ENCODE measurements around the gene GHRL.
A peak's percentile ranks its signal among the peaks of the same experiment; 100 is the strongest.

GHRL gene

DNA sequence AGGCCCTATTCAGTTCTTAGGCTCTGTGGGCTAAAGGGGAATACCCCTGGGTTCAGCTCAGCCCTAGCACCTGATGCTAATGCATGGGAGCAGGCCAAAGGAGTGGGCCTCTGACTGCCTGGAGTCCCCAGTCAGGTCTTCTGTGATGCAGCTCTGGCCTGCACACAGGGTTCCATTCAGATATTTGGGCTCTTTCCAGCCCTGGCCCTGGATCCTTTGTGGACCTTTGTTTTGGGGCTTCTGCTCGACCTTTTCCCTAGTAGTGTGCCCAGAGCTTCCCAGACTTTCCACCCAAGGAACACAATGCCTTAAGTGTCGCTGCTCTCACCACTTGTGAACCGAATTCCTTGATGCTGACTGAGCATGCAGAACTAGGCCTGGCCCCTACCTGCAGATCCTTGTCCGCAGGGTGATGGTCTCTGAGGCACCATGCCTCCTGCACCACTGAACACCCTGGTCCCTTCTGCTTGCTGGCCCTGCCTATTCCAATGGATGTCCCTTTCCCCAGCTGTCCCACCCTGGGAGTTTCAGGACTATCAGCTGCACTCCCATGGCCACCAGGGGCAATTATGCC is 23.1 kb upstream of the GHRL start:
- Mint-ChIP-seq H3K4me1 (ENCODE audit: low read depth) (peaks cover 23% of the 10 kb centered on the region), H3K27me3 (no peaks in the 10 kb centered on the region), H3K4me3 (no peak overlapping the region), H3K36me3 (ENCODE audit: low read depth) (peaks cover 93% of the 10 kb centered on the region), H3K9me3 (no peaks in the 10 kb centered on the region), H3K27ac (no peak overlapping the region)
- DNase-seq, result no peak

DNA sequence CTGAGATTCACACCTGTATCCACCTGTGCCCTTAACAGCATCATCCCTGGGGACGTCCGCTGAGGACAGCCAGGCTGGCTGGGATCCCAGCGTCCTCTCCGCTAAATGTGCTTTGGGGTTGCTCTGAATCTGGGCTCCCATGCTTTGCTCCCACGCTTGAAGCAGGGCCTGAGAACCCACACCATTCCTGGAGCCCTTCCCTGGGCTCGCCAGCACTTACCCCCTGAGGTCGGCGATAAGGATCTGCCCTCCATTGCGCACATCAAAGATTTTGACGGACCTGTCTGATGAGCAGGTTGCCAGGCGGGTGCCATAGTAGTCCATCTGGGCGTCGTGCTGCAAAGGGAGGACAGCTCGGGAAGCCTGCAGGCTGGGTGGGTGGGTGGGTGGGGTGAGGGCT is 22.4 kb upstream of the GHRL start:
- Mint-ChIP-seq H3K27ac (no peak overlapping the region), H3K36me3 (ENCODE audit: low read depth) (peaks cover 93% of the 10 kb centered on the region), H3K27me3 (no peaks in the 10 kb centered on the region), H3K9me3 (no peaks in the 10 kb centered on the region), H3K4me3 (no peak overlapping the region), H3K4me1 (ENCODE audit: low read depth) (peaks cover 29% of the 10 kb centered on the region)
- DNase-seq, result no peak

DNA sequence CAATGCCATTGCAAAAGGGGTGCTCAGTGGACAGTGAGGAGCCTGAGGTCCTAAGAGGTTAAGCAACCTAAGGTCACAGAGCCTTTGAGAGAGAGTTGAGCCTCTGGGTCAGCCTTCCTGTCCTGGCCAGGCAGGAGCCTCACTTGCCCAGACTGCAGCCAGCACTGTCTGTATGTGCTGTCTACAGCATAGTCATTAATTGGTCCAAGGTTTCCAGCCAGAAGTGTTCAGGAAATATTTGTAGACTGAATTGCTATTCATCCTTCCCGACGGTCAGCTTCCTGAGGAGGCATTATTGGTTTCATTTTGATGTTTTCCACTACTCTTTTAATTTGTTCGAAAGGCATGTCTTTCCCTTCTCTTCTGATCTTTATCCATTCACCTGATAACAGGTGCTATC is 20.1 kb upstream of the GHRL start:
- H3K9me3 Mint-ChIP-seq, result no peaks in the 10 kb centered on the region
- DNase-seq, result no peak
- peaks cover 12% of the 10 kb centered on the region for H3K4me1 Mint-ChIP-seq (ENCODE audit: low read depth)
- peak overlapping the region; percentile 24 for H3K27ac Mint-ChIP-seq
- H3K4me3 Mint-ChIP-seq, result no peak overlapping the region
- H3K36me3 Mint-ChIP-seq (ENCODE audit: low read depth), result peaks cover 97% of the 10 kb centered on the region
- no peaks in the 10 kb centered on the region for H3K27me3 Mint-ChIP-seq

DNA sequence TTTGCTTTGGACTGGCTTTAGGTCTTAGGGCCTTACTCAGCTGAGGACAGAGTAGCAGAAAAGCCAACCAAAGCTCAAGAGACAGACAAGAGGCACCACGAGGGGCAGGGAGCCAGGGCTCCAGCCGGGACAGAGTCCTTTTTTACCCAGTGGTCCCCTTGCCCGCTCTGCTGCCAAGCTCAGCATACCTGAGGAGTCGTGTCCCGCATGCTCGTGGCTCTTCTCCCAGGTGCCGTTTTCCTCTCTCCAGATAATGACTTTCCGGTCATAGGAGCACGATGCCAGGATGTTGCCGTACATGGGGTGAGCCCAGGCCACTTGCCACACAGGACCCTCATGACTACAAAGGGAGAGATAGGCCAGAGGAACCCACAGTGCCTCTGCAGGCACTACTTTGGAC is 19.6 kb upstream of the GHRL start:
- Mint-ChIP-seq H3K36me3 (ENCODE audit: low read depth) (peaks cover 97% of the 10 kb centered on the region), H3K4me3 (no peak overlapping the region), H3K9me3 (no peaks in the 10 kb centered on the region), H3K4me1 (ENCODE audit: low read depth) (peaks cover 9% of the 10 kb centered on the region), H3K27ac (peak overlapping the region; percentile 74), H3K27me3 (no peaks in the 10 kb centered on the region)
- no peak for DNase-seq

DNA sequence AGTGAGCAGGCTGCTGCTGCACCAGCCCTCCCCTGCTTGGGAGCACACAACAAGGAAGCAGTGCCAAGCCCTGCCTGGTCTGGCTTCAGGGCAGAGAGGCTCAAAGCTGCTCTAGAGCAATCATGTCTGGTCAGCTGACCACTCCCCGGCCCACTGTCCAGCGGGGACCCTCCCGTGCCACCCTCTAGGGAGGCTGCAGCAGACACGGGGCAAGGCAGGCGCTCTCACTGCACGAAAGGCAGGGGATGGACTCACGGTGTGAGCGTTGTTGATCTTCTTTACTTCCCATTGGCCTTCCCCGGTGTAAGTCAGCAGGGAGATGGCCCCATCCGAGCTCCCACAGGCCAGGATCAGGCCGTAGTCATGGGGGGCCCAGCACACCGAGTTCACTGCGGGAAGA is 19.0 kb upstream of the GHRL start:
- H3K4me3 Mint-ChIP-seq, result no peak overlapping the region
- H3K27ac Mint-ChIP-seq, result peak overlapping the region; percentile 74
- no peaks in the 10 kb centered on the region for H3K27me3 Mint-ChIP-seq
- no peak for DNase-seq
- H3K4me1 Mint-ChIP-seq (ENCODE audit: low read depth), result peaks cover 9% of the 10 kb centered on the region
- peaks cover 95% of the 10 kb centered on the region for H3K36me3 Mint-ChIP-seq (ENCODE audit: low read depth)
- no peaks in the 10 kb centered on the region for H3K9me3 Mint-ChIP-seq

DNA sequence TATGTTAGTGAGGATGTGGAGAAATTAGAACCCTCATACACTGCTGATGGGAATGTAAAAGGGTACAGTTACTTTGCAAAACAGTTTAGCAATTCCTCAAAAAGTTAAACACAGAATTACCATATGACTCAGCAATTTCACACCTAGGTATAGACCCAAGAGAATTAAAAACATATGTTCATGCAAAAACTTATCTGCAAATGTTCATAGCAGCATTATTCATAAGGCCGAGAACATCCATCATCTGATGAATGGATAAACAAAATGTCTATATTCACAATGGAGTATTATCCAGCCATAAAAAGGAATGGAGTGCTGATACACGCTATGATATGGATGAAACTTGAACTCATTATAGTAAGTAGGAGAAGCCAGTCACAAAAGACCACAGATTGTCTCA is 17.8 kb upstream of the GHRL start:
- H3K9me3 Mint-ChIP-seq, result no peaks in the 10 kb centered on the region
- peaks cover 95% of the 10 kb centered on the region for H3K36me3 Mint-ChIP-seq (ENCODE audit: low read depth)
- no peaks in the 10 kb centered on the region for H3K27me3 Mint-ChIP-seq
- no peak overlapping the region for H3K4me3 Mint-ChIP-seq
- H3K27ac Mint-ChIP-seq, result peak overlapping the region; percentile 83
- DNase-seq, result no peak
- peaks cover 9% of the 10 kb centered on the region for H3K4me1 Mint-ChIP-seq (ENCODE audit: low read depth)

DNA sequence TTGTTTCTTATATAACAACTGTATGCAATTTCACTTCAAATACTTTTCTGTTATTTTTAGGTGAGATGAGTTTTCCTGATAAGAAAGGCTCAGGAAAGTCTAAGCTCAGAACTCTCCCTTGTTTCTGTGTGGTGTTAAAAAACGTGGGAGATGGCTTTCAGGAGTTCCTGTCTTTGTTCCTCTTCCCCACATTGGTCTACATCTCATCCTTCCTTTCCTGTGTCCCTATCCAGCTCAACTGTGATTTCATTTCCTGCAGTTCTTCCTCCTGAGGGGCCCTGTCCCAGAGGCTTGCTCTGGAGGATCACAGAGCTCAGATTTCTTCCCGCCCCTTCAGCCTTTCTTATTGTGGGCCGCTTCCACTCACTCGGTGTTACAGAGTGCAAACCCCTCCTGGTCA is 17.0 kb upstream of the GHRL start:
- no peak for DNase-seq
- Mint-ChIP-seq H3K27ac (peak overlapping the region; percentile 83), H3K36me3 (ENCODE audit: low read depth) (peaks cover 97% of the 10 kb centered on the region), H3K27me3 (no peaks in the 10 kb centered on the region), H3K4me3 (no peak overlapping the region), H3K9me3 (no peaks in the 10 kb centered on the region), H3K4me1 (ENCODE audit: low read depth) (peaks cover 9% of the 10 kb centered on the region)

DNA sequence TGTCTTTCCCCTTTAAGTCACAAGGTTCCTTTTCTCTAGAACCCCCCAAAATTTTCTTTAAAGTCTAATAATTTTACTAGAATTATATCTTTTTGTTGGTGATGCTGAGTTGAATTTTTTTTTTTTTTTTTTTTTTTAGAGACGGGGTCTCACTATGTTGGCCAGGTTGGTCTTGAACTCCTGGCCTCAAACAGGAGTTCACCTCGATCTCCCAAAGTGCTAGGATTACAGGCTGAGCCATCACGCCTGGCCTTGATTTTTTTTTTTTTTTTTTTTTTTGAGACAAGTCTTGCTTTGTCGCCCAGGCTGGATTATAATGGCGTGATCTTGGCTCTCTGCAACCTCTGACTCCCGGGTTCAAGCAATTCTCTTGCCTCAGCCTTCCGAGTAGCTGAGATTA is 15.9 kb upstream of the GHRL start:
- Mint-ChIP-seq H3K27ac (no peak overlapping the region), H3K4me3 (no peak overlapping the region), H3K36me3 (ENCODE audit: low read depth) (peaks cover 97% of the 10 kb centered on the region), H3K4me1 (ENCODE audit: low read depth) (peaks cover 9% of the 10 kb centered on the region), H3K9me3 (no peaks in the 10 kb centered on the region), H3K27me3 (no peaks in the 10 kb centered on the region)
- DNase-seq, result no peak

DNA sequence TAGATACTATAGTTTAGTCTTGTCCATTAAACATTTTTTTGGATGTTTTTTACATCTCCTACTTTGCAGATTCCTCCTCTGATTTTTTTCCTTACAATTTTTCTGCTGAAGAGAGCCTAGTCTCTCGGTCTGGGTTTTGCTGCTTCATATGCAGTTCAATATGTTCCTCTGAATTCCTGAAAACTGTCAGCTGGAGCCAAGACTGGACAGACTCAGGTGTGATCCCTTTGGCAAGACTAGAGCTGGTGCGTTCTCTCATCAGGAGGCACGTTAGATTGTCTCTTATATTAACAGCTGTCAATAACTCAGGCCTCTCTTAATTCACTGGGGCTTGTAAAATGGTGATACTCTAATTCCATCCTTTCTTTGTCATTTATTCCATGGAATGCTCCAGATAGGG is 13.4 kb upstream of the GHRL start:
- peak overlapping the region; percentile 42 for H3K27ac Mint-ChIP-seq
- no peaks in the 10 kb centered on the region for H3K9me3 Mint-ChIP-seq
- H3K27me3 Mint-ChIP-seq, result no peaks in the 10 kb centered on the region
- H3K4me1 Mint-ChIP-seq (ENCODE audit: low read depth), result peaks cover 9% of the 10 kb centered on the region
- no peak overlapping the region for H3K4me3 Mint-ChIP-seq
- DNase-seq, result no peak
- peaks cover 97% of the 10 kb centered on the region for H3K36me3 Mint-ChIP-seq (ENCODE audit: low read depth)

DNA sequence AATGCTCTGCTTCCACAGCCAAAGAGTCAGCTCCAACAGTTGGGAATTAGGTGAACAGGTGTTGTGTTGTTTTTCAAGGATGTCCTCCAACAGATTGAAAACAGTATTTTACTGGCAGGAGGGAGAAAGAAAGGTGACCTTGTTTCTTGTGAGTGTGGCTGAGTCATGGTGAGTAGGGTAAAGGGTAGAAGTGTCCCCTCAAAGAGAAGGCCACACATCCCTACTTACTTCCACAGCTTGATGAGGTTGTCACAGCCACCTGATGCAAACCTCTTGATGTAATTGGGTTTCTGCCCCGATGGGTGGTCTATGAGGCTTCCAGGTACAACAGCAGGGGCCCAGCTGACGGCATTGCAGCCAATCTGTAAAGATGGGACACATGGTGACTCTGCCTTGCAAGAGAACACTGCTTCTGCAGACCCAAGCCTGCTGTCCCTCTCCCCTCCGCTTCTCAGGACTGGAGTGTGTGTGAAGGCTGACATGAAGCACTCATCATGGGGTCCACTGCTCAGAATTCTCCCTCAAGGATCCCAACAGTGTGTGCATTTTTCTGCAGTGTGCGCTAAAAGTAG is 12.7 kb upstream of the GHRL start:
- no peaks in the 10 kb centered on the region for H3K27me3 Mint-ChIP-seq
- peaks cover 2% of the 10 kb centered on the region for H3K4me1 Mint-ChIP-seq (ENCODE audit: low read depth)
- peak overlapping the region; percentile 68 for H3K27ac Mint-ChIP-seq
- no peaks in the 10 kb centered on the region for H3K9me3 Mint-ChIP-seq
- DNase-seq, result no peak
- peaks cover 97% of the 10 kb centered on the region for H3K36me3 Mint-ChIP-seq (ENCODE audit: low read depth)
- no peak overlapping the region for H3K4me3 Mint-ChIP-seq

DNA sequence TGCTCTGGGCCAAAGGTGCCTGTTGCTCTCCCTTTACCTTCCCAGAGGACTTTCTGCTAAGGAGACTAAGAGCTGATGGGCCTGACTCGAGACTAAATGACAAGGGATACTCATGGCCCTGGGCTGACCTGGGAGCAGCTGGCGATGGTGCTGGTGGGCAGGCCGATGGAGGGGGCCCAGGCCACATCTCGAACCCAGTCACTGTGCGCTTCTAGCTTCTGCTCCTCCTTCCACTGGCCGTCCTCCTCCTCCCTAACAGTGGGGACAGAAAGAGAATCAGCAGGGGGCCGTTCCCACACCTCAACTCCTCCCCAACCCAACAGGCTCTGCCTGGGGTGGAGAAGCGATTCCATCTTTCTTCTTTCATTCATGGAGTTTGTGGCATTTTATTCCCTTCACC is 12.2 kb upstream of the GHRL start:
- no peak for DNase-seq
- H3K4me1 Mint-ChIP-seq (ENCODE audit: low read depth), result peaks cover under 1% of the 10 kb centered on the region
- peaks cover 97% of the 10 kb centered on the region for H3K36me3 Mint-ChIP-seq (ENCODE audit: low read depth)
- H3K4me3 Mint-ChIP-seq, result no peak overlapping the region
- H3K27ac Mint-ChIP-seq, result peak overlapping the region; percentile 68
- H3K9me3 Mint-ChIP-seq, result no peaks in the 10 kb centered on the region
- H3K27me3 Mint-ChIP-seq, result no peaks in the 10 kb centered on the region

DNA sequence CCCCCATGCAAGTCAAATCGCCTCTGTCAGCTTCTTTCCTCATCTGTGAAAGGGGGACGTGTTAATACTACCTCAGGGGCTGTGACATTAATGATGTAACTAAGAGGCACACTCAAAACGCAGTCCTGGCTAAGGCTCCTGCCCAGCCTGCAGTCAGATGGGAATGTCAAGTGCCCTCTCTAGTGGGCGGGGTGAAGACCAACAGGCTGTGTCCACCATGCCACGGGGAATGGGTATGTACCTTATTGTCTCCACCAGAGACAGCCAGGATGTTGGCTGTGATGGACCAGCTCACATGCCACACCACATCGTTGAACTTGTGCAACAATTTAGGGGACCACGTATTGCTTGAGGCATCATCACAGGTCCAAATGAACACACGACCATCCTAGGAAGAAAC is 11.0 kb upstream of the GHRL start:
- Mint-ChIP-seq H3K4me1 (ENCODE audit: low read depth) (peaks cover 11% of the 10 kb centered on the region), H3K9me3 (no peaks in the 10 kb centered on the region), H3K36me3 (ENCODE audit: low read depth) (peaks cover 98% of the 10 kb centered on the region), H3K27ac (peak overlapping the region; percentile 76), H3K4me3 (no peak overlapping the region), H3K27me3 (no peaks in the 10 kb centered on the region)
- DNase-seq, result no peak

DNA sequence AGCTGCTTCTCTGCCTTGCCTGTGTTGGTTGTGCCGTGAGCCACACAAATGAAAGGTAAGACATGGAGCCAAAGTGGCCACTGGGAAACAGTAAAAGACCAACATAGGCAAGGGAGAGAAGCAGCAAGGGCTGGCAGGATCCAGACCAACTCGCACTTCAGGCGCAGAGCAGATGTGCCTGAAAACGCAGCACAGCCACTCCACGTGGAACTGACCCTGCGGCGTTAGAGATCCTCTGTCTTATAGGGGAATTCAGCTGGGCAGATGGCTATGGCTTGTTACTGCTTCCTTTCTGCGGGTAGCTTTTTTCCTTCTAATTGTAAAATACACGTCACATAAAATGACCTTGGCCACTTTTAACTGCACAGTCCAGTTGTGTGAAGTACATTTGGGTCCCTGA is 10.4 kb upstream of the GHRL start:
- peak overlapping the region; percentile 76 for H3K27ac Mint-ChIP-seq
- H3K4me3 Mint-ChIP-seq, result no peak overlapping the region
- DNase-seq, result no peak
- H3K4me1 Mint-ChIP-seq (ENCODE audit: low read depth), result peaks cover 11% of the 10 kb centered on the region
- no peaks in the 10 kb centered on the region for H3K27me3 Mint-ChIP-seq
- no peaks in the 10 kb centered on the region for H3K9me3 Mint-ChIP-seq
- peaks cover 94% of the 10 kb centered on the region for H3K36me3 Mint-ChIP-seq (ENCODE audit: low read depth)

DNA sequence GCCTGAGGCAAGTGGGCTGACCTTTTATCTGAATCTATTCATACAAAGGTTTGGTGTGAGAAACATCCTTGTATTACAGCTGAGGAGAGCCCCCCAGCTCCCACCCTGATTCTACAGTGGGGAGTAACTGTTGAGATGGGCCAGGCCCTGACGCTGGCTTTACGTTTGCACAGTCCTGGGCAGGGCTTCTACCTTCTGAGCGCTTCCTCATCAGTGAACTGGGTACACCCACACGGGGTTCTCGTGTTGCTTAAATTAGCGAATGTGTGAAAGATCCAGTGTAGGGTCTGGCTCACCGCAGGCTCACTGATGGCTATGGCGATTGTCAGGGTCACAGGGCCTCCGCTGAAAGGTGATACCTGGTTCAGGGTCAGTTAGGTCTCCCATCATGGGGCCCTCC is 7.3 kb upstream of the GHRL start:
- H3K4me3 Mint-ChIP-seq, result no peak overlapping the region
- H3K27ac Mint-ChIP-seq, result peak overlapping the region; percentile 78
- H3K4me1 Mint-ChIP-seq (ENCODE audit: low read depth), result peaks cover 11% of the 10 kb centered on the region
- peaks cover 83% of the 10 kb centered on the region for H3K36me3 Mint-ChIP-seq (ENCODE audit: low read depth)
- no peaks in the 10 kb centered on the region for H3K9me3 Mint-ChIP-seq
- no peak for DNase-seq
- no peaks in the 10 kb centered on the region for H3K27me3 Mint-ChIP-seq

DNA sequence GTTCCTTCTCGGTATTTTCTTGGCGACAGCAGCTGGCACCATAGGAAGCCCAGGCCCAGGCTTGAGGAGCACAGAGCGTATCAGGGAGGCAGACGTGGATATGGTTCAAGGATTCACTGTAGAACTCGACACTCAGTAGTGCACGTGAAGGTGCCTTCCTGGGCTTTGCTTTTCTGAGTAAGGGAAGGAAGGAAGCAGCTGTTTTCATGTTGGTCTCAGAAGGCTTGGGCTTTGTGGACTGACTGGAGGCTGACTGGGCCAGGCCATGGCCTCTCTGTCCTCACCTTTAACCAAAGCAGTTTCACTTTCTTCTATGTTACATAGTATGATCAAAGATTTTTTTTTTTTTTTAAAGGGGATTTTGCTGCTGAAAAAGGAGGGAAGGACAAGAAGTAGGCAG is 6.9 kb upstream of the GHRL start:
- no peak for DNase-seq
- Mint-ChIP-seq H3K27me3 (no peaks in the 10 kb centered on the region), H3K36me3 (ENCODE audit: low read depth) (peaks cover 83% of the 10 kb centered on the region), H3K27ac (peak overlapping the region; percentile 78), H3K9me3 (no peaks in the 10 kb centered on the region), H3K4me3 (no peak overlapping the region), H3K4me1 (ENCODE audit: low read depth) (peaks cover 11% of the 10 kb centered on the region)

DNA sequence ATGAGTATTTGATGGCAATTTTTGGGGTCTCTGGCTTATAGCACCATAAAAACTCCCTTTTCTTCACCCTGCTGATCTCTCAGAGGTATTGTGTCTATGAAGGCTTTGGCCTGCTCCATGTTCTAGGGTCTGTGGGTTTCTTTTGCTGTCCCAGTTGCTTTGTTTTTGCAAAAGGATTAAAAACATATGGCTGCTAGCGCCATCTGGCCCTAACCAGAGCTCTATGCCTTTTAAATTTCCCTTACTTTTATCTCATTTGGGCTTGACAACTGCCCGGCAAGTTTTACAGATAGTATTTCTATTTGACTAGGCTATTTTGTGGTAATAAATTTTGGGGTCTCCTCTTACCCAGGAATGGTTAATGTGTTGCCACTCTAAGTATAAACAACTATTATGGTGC is 6.4 kb upstream of the GHRL start:
- no peak for DNase-seq
- Mint-ChIP-seq H3K9me3 (no peaks in the 10 kb centered on the region), H3K4me3 (no peak overlapping the region), H3K36me3 (ENCODE audit: low read depth) (peaks cover 82% of the 10 kb centered on the region), H3K4me1 (ENCODE audit: low read depth) (peaks cover 11% of the 10 kb centered on the region), H3K27me3 (no peaks in the 10 kb centered on the region), H3K27ac (peak overlapping the region; percentile 78)
